Esophagus mucosa (tissue), 1 donor: ENCODE measurements around the gene CBX4. TPM values are rescaled to one million over a fixed set of nuclear protein-coding genes. Genes with fewer than 3 reads are reported as not detected.

Experiments used
- ATAC-seq: fragments of 200-7000 bp; cut with Tn5 transposase; one replicate; pipeline ENCODE4 v1.9.1; 2020
- total RNA-seq: library from RNA; stranded (reverse); gene quantifications from one replicate; pipeline ENCODE4 v1.2.4, GENCODE V29; 2023
- donor health status: DM: yes; HTN: yes; CAD: no.

Gene CBX4
- total RNA-seq, 1 donor from 2014 or later, result 25.2 TPM

DNA sequence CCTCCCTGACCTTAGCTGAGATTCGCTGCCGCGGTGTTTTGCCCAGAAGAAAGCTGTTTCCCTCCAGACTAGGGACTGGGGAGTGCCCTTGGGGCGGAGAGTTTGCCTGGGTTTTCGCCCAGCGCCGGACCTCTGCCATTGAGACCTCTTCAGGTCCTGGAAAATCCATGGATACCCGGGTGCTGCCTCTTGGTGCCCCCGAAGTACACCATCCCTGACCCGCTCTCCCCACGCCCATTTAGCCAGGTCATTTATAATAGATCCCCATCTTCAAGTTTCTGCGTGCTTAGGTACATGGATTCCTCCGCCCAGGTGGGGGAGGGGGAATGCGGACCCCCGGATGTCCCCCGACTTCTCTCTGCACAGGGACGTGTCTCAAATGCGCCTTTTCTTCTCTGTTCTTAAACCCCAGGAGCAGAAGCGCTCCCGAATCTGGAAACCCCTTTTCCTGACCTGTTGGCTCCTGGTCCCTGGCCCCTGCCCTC is 27.3 kb downstream of the CBX4 start:
- ATAC-seq, result no peak

DNA sequence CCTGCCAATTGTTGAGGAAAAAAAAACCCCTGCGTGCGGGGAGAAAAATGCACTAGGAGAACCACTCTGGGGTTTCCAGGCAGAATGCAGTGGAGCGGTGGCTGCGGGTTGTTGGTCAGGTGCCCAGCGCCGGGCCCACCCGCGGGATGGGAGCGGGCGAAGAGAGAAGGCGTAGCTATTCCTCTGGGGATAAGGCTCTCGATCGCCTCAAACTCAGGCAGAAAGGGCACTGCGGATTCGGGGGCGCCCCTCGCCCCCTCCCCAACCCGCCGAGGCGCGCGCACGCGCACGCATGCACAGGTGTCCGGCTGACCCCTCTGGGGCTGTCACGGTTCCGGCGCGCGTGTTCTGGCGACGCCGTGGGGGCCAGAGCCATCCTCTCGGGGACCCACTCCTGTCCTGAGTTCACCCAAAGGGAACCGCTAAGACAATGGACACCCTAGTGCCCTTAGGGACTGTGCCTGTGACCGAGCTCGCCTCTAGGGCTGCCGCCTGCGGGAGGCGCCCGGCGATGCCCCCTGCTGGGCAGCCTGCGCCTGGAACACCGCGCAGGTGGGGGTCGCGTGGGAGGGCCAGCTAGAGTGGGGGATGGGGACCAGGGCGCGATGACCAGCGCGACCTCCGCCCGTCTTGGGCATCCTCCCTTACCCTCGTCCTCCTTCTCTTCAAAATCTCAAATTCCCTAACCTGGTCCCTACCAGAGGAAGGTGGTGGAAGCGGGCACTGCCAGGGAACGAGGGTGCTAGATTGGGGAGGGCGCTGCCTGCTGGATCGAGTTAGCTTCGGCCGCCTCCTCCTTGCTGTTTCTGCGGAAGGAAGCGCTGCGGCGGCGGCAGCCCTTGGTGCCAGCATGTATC is 28.0 kb downstream of the CBX4 start:
- ATAC-seq, result no peak

DNA sequence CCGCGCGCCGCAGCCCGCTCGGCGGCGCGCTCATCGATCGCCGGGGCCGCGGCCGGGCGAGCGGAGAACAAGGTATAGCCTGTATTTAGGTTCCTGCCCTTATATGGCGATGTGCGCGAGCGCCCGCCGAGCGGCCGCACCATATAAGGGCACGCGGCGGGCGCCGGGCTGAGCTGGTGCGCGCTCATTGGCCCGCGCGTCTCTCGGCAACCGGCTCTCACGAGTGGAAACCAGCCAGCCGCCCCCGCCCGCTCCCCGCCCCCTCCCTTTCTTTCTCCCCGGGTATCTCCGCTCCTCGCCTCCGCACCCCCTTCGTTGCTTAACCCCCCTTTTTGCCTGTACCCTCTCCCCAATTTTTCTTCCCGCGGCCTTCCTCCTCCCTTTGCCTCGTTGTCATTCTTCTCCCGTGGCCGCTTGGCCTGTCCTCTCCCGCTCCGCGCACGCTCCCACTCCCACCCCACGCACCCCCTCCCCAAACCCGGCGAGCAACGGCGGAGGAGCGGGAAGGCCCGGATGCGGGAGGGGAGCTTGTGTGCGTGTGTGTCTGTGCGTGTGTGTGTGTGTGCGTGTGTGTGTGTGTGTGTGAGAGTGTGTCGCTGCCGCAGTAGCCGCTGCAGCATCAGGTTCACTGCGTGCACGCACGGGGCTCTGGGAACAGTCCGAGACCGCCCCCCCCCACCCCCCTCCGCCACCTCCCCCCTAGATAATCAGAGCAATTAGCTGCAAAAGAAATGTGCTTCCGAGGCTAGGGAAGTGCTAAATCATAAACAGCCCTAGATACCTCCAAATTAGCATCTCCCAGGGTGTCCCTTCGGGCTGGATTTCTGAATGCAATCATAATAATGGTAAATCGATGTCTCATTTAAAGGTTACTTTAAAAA is 28.9 kb downstream of the CBX4 start:
- peak; percentile 76 for ATAC-seq

DNA sequence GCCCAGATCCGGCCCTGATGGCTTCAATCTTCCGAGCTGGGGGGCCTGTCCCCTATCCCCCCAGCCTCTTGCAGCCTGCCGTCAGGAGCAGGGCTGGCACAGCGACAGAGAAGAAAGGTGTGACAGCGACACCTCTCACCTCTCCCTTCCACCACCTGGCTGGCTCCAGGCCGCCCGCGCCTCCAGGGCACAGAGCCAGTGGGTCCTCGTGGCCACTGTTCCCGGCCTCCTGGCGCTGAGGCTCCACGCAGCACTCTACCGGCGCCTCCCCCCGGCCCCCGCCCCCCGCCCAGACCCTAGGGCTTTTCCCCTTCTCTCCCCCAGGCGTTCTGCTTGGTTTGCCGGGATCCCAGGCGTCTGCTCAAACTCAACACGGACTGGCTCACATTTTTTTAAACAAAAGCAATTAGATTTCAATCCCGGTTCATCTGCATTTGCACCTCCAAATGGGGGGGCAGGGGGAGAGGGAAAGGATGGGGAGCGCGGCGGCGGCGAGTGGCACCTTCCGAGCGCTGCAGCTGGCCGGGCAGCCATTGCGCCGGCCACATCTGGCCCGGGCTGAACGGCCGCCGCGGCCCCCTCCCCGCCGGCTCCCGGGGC is 29.6 kb downstream of the CBX4 start:
- ATAC-seq, result no peak

DNA sequence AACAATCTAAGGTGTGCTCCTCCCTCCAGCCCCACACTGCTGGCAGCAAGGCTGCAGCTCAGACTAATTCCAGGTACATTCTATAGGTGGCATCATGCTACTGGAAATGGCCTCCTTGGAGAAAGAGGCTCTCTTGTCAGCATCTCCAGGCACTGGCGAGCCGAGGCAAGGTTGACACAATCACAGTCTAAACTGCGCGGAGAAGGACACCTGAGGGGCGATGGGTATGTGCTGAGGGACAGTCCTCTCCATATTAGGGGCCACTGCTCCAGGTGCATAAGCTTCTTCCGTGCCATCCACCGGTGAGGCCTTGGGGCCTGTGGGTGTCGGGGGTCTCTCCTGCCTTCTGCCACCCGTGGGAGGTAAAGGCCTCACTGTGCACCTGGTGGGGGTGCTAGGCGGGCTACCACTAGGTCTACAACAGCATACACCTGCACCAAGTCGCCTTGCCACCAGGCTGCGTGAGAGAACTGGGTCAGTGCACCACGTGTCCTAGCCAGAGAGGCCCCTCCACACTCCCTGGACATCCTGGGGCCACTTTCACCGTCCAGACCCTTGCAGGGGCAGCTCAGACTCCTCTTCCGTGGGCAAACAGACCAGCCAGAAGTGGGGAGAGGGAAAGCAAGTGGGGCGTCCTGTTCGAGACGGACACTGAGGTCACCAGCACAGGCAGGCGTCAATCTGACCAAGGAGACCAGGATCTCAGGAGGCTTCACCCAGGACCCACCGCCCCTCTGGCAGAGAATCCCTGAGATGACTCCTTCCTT is 30.3 kb downstream of the CBX4 start:
- peak; percentile 56 for ATAC-seq

DNA sequence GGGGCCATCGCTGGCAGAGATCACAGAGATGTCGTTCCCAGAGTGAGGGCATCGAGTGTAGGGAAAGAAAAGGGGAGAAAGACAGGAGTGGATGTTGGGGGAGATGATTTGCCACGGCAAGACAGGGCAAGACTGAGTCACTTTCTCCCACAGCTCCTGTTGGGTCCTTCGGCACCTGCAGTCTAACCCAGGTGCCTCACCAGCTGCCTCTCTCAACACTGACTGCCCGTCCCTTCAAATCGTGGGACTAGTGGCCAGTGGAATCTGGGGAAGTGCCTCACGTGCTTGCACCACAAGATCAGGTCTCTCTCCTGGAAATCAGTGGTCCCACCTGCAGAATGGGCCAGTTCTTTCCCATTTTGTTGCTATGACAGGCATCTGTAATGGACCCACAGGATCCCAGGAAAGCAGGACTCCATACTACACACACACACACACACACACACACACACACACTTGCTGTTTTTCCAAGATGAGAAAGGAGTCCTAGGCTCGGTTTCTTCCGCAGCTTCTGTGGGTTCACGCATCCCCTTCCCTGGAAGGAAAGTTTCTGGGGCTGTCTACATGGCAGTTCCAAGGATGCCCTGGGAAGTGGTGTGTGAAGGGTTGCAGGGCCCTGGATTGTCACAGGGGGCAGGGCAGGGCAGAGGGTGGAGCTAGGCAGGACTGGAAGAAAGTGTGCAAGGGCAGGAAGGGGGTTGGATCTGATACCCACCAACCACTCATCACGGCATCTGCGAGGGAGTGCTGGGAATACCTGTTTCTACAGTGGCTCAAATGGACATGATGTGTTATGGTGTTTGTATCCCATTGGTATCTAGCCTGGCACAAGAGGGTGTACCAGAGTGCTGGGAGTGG is 32.1 kb downstream of the CBX4 start:
- ATAC-seq, result no peak

DNA sequence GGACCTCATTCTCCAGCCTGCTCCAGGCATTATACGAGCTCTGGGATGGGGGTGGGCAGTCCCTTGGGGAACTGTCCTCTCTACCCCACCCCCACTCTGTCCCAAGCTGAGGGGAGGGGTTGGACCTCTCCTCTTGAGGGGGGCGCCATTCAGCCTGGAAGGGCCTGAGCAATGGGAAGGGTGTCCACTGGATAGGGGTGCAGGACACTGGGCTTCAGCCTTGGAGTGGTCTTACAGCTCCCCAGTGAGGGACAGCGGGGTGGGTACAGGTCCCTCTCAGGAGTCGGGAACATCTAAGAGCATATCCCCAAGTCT is 32.8 kb downstream of the CBX4 start:
- no peak for ATAC-seq

DNA sequence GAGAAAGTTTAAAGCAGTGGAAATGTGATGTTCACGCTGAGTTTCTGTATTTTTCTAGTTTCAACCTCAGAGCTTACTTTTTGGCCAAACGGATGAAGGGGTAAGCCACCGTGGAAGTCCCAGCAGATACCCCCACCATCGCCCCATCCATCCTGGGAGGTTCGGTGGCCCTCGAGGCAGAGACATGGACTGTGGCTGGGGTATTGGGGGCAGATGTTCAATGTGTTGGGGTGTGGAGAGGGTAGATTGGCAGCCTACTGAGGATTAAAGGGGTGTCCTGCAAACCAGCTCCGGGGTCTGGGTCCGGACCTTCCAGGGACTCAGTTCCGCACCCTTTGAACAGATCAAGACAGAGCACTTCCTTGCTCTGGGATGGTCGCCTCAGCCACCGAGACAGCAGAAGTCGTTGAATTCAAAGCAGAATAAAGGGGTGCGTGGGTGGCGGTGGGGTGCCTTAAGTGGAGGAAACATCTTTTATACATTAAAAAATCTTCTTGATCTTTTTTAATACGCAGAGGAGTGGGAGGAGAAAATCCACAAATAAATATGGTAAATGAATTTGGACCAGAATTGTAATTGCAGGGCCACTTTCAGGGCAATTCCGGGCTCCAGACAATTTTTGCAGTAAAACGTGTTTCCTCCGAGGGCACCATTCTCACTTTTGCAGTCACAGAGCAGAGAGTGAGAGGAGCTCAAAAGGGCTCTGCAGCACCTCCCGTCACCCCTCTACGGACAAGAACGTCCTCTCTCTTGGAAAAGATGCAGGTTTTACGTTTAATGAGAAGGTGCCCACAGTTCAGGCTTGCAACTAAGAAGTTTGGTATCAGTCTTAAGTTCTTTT is 34.2 kb downstream of the CBX4 start:
- ATAC-seq, result no peak

DNA sequence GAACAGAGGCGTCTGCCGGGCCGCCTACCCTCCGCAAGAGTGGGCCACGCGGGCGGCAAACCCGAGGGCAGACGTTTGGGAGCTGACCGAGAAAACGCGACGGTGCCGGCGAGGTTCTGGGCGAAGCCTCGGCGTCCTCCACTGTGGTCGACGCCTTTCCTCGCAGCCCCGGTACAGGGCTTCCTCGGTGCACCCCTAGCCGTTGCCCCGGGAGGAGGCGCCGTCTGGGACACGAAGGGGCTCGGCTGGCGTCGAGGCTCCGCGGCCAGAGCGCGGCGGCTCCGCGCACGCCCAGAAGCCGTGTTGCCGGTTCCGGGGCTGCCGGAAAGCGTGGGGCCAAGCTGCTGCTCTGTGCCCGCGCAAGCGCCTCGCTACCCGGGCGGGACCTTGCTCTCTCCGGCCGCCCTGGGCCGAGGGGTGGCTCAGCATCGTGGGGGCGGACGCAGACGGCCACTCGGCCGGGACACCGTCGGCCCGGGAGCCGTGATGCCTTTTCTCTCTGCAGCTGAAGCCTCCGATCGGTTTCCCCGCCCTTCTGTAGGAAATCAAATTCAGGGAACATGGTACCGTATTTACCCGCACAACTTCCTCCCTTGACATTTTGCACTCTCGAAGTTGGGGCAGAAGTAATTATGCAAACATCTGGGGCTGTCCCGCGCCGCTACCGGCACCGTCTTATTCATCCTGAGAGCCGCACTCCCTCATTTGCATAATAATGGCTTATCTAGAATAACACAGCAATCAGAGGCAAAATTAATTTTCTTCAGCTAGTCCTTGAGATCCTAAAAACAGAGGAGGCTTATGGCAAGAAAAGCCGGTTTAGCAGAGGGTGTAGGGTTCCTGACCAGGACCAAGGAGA is 35.0 kb downstream of the CBX4 start:
- peak; percentile 30 for ATAC-seq

DNA sequence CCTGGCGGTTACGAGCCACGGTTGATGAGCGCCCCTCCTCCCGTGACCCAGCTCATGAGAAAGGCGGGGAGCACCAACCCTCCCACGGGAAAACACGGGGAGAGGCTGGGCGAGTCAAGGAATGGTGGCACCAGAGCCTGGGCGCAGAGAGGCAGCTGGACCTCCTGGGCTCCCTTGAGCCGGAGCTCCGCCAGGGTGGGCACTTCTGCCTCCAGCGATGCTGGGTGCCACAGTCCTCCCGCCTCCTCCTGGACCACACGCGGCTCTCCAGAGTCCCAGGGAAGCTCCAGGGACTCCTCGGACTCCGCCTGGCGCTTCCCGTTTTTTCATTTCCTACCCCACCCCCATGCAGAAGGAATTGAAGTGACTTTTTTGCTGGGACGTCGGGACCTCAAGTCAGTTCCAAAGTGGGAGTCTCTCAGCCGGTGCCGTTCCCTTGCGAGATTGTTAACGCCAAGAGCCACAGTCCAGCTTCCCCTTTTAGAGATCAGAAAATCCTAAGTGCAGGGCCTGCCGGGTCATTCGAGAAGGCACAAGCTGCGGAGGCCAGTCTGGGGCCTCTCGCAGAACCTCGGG is 35.7 kb downstream of the CBX4 start:
- no peak for ATAC-seq

DNA sequence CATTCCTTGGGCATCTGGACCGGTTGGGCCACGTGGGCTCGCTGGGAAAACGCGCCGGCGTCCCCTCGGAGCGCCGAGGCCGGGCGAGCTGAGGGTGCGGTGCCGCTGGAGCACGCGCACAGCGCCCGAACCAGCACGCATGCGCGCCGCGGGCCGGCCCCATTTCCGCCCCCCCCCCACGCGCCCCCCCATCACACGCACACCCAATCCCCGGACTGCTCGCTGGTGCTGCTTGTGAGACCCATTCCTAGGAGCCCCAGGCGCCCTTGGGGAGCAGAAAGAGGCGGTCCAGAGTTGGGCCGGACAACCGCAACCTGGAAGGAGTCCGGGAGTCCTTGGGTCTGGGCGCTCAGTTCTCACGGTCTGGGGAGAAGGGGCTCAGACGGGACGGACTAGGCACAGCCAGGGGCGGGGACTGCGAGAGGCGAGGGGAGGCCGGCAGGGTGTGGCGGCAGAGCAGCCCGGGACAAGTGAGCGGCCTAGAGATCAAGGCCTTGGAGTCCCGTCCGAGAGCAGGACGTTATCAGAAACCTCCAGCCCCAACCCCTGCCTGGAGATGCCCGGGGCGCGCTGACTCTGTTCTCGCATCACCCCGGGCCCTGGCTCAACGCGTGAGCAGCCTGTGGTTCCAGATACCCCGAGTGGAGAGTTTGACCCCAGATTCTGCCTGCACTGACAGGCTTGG is 36.4 kb downstream of the CBX4 start:
- no peak for ATAC-seq

DNA sequence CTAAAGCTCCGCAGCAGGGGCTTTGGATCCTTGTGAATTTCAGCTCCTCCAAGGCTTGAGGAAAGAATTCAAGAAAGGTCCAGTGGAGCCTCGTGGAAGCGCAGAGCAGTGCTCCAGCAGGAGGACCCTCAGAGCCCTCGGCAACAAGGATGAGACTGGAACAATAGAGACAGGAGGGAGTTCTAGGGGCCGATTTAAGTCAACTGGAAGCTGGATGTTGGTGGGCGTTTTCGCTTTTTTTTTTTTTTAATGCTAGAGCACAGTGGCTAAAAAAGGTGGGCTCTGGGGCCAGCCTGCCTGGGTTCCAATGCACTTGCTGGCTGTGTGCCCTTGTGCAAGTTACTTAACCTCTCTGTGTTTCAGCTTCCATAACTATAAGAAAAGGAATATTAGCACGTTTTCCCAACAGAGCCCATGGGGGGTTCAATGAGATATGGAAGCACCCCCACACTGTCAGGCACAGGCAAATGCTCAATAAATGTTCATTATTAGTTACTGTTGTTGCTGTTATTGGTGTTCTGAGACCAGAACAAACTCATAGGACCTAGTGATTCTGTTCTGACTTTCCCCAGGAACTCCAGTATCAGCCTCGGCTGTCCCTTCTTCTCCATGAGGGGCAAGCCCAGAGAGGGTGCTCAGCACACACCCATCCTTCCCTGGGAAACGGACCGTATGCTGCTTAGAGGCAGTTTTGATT is 37.1 kb downstream of the CBX4 start:
- no peak for ATAC-seq

DNA sequence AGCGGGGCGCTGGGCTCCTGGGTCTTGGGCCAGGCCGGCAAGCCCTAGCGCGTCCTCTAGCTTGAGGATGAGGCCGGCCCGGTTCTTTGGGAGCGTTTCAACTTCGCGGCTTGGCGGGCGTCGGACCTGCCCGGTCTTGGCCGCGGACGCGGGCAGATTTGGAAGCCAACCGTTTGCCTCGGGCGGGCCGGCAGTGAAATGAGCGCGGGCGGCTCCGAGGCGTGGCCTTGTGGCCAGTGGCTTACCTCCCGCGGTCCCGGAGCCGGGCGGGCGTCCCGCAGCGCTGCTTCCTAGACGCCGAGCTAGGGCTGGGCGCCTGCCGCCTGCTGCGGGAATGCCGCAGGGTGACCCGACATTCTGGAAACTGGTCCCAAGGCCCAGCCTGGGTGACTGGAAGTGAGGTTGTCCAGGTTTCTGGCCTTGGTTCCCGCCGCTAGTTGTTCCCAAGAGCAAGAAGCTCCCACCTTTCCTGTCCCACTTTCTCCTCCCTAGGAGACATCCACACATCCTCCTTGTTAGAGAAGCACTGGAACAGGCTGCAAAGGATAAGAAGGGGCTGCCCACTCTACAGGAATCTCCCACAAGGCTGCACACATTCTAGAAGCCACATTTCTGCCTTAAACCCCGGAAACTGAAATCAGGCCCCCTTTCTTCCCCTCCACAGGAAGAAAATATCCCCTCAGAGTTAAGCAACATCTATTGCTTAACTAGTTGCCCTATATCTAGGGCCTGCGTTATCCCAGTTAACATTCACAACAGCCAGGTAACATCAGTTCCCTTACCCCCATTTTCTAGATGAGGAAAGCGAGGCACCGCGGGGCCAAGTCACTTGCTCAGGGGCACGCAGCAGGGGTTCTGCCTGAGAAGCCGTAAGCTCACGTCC is 37.8 kb downstream of the CBX4 start:
- no peak for ATAC-seq

DNA sequence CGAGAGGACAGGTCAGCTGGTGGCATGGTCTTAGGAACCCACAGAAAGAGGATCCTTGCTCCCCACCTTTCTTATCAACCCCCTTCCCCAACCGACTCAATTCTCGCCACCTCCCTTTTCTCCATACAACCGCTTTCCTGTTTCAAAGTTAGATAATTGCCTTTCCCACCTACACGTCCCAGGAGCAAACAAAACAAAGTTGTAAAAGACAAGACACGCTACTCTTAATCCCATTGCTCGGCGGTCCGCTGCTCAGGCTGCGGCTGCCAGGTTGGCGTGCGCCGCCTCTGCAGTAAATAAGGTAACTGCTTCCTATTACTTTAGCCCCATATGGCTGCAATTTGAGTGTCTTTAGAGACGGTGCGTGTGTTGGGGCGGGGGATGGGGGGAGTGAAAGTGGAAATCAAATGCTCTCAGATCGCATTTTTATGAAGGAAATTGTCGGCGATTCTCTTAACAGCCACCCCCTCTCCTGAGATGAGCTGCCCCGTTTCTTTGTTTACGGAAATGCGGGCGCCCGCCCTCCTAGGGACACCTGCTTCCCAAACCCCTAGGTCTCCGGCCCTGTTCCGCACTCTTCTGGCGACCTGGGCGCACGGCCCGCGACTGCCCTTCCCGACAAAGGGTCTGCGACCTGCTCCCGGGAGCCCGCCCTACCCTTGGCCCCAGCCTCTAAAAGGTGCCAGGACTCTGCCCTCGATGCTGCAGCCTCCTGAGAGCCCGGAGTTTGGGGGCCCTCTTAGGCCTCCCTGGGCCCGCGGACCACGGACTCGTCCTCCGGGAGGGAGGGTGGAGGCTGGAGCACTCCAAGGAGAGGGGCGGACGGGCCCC is 38.7 kb downstream of the CBX4 start:
- ATAC-seq, result no peak

DNA sequence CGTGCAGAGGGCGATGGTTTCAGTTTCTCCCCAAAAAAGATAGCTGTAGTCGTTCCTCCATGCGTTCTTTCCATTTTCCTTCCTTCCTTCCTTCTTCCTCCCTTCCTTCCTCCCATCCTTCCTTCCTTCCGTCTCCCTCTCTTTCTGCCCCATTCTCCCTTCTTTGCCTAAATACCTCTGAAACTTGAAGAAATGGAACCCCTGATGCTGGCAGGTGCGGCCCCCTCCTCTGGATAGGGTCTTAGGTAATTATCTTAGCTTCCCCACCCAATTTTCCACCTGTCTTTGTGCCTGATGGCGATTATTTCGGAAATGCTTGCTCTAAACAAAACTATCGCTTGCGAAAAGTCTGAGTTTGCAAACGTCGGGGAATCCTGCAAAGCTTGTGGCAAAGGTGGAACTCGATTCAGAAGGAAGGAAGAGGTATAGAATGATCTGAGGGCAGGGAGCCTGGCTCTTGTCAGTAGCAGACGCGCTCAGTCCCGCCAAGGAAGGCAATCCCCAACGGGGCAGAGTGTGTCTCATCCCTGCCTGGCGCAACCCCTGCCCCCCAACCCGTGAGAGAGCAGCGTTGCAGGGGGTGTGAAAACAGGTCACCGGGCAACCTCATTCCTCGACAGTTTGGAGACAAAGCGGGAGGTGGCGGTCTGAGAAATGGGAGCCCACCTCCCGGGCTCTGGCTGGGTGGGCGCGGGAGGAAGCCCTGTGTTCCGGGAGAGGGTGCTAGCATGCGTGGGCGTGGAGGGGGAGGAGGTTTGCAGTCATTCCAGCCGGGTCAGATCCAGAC is 39.5 kb downstream of the CBX4 start:
- ATAC-seq, result no peak
